Tibial nerve (tissue), 4 donors: ENCODE data around the gene PROP1.

ENCODE experiments used
- CTCF ChIP-seq, 5 experiments: fragments of 200-600 bp in 3 of 5; fragments of 450-650 bp in 2 of 5; sonication (generic) in 3 of 5; IDR thresholded peaks; one replicate each; pipeline ENCODE4 v1.5.1; 2016 to 2019; ENCODE audit warnings: antibody characterized with exemption in 5 of 5, mild to moderate bottlenecking in 3 of 5, moderate library complexity in 2 of 5
- EP300 ChIP-seq, 2 donors: sonication (generic); formaldehyde crosslinking; IDR thresholded peaks; one replicate each; pipeline ENCODE4 v1.6.1; 2017; ENCODE audit warnings: antibody characterized with exemption in 2 of 2, mild to moderate bottlenecking in 1 of 2
- POLR2A ChIP-seq, 2 donors: fragments of 450-650 bp; IDR thresholded peaks; one replicate each; pipeline ENCODE4 v1.6.1; 2017; ENCODE audit warnings: antibody characterized with exemption in 2 of 2, mild to moderate bottlenecking in 2 of 2, moderate library complexity in 2 of 2

GRCh38 chr5:177992466-177992865 is 3.6 kb downstream of the PROP1 start:
- TF ChIP-seq POLR2A (IDR thresholded peaks at IDR 0.05) (no peak), CTCF (IDR thresholded peaks at IDR 0.05) (no peak), EP300 (IDR thresholded peaks at IDR 0.05) (no peak)
